ENCODE results near the gene TRIM40. TPM values are rescaled to one million over a fixed set of nuclear protein-coding genes. Genes with fewer than 3 reads are reported as not detected.
"Not testable (repeated sequence)": the region's sequence is repeated elsewhere in the genome, so short reads cannot be mapped to it uniquely, and the experiment has no call there.

TRIM40 gene
- total RNA-seq, 8 experiments from 2014 or later, result 0.22 to 1.3 (median 0.50) TPM; not detected in 4

GRCh38 chr6:30122515-30122914 lies 13.4 kb upstream of the TRIM40 start:
- Histone ChIP-seq H3K4me3 (no peak overlapping the region), H3K27ac (no peak overlapping the region), H3K4me1 (replicated peaks in 1 of 2) (no peaks in the 10 kb centered on the region)
- WGBS, 10 experiments, result 6 to 70% (median 40%) methylated on average over 1 to 2 of the region's 2 CpGs; no CpG with 5 or more reads in 1 of the 10 experiments
- in situ Hi-C loops (cut with MboI; ENCODE audit: low pct_unique_long_range_greater_than_20kb in 2 of 9, low sequenced_read_pairs in 9 of 9, unreplicated experiment in 9 of 9), result loop anchor here in 1 of 9 experiments (25.0 kb wide), 1 partner anchor 260 kb away; no protein-coding TSS in a partner anchor
- peak in 3 of 8 experiments; percentile 23 to 80 (median 71) for ATAC-seq (replicated peaks in 6 of 8)

- in situ Hi-C loops (cut with MboI; ENCODE audit: low pct_unique_long_range_greater_than_20kb in 2 of 9, low sequenced_read_pairs in 9 of 9, unreplicated experiment in 9 of 9), result loop anchor here in 2 of 9 experiments (25.0 kb wide), 1 partner anchor 290 kb away; the partner anchor contains the start of gene HLA-G (in 2 of the 2)
- no peak for ATAC-seq (replicated peaks in 6 of 8)
- 0 to 39% (median 11%) methylated on average over 2 to 29 of the region's 50 CpGs; no CpG with 5 or more reads in 3 of the 10 experiments for WGBS, 10 experiments
- Histone ChIP-seq H3K4me1 (replicated peaks in 1 of 2) (no peaks in the 10 kb centered on the region), H3K27ac (no peak overlapping the region), H3K4me3 (no peak overlapping the region)
Observed at GRCh38 chr6:30127238-30128093, 8.5 kb upstream of the TRIM40 start.

- peak in 3 of 8 experiments; percentile 17 to 64 (median 64) for ATAC-seq (replicated peaks in 6 of 8)
- 42 to 100% (median 71%) methylated on average over 1 to 9 of the region's 10 CpGs for WGBS, 10 experiments
- in situ Hi-C loops (cut with MboI; ENCODE audit: low pct_unique_long_range_greater_than_20kb in 2 of 9, low sequenced_read_pairs in 9 of 9, unreplicated experiment in 9 of 9), result loop anchor here in 3 of 9 experiments (10.0 to 25.0 kb wide), 2 partner anchors 285 to 292 kb away; partner anchors contain the start of gene HLA-G (in 2 of the 3)
- Histone ChIP-seq H3K4me1 (replicated peaks in 1 of 2) (no peaks in the 10 kb centered on the region), H3K27ac (no peak overlapping the region), H3K4me3 (no peak overlapping the region)
Observed at GRCh38 chr6:30129265-30130178, 6.4 kb upstream of the TRIM40 start.

GRCh38 chr6:30130179-30130679 lies 5.7 kb upstream of the TRIM40 start:
- Histone ChIP-seq H3K27ac (no peak overlapping the region), H3K4me3 (no peak overlapping the region), H3K4me1 (replicated peaks in 1 of 2) (no peaks in the 10 kb centered on the region)
- in situ Hi-C loops (cut with MboI; ENCODE audit: low pct_unique_long_range_greater_than_20kb in 2 of 9, low sequenced_read_pairs in 9 of 9, unreplicated experiment in 9 of 9), result loop anchor here in 3 of 9 experiments (10.0 to 25.0 kb wide), 2 partner anchors 285 to 293 kb away; partner anchors contain the start of gene HLA-G (in 2 of the 3)
- ATAC-seq (replicated peaks in 6 of 8), result no peak
- 0 to 85% (median 46%) methylated on average over 1 to 4 of the region's 4 CpGs; no CpG with 5 or more reads in 1 of the 10 experiments for WGBS, 10 experiments

GRCh38 chr6:30130887-30131862 lies 4.8 kb upstream of the TRIM40 start:
- in situ Hi-C loops (cut with MboI; ENCODE audit: low pct_unique_long_range_greater_than_20kb in 2 of 9, low sequenced_read_pairs in 9 of 9, unreplicated experiment in 9 of 9), result loop anchor here in 3 of 9 experiments (10.0 to 25.0 kb wide), 2 partner anchors 286 to 294 kb away; partner anchors contain the start of gene HLA-G (in 2 of the 3)
- H3K27ac ChIP-seq, result no peak overlapping the region
- WGBS, 10 experiments, result 13 to 47% (median 28%) methylated on average over 1 to 15 of the region's 16 CpGs; no CpG with 5 or more reads in 1 of the 10 experiments
- no peaks in the 10 kb centered on the region for H3K4me1 ChIP-seq (replicated peaks in 1 of 2)
- ATAC-seq (replicated peaks in 6 of 8), result peak; percentile 76 to 92 (median 80)
- no peak overlapping the region for H3K4me3 ChIP-seq

- H3K4me1 ChIP-seq (replicated peaks in 1 of 2), result no peaks in the 10 kb centered on the region
- ATAC-seq (replicated peaks in 6 of 8), result no peak
- H3K27ac ChIP-seq, result no peak overlapping the region
- no peak overlapping the region for H3K4me3 ChIP-seq
- 48 to 100% (median 78%) methylated on average over 1 to 2 of the region's 2 CpGs; no CpG with 5 or more reads in 3 of the 10 experiments for WGBS, 10 experiments
- in situ Hi-C loops (cut with MboI; ENCODE audit: low pct_unique_long_range_greater_than_20kb in 2 of 9, low sequenced_read_pairs in 9 of 9, unreplicated experiment in 9 of 9), result loop anchor here in 3 of 9 experiments (10.0 to 25.0 kb wide), 2 partner anchors 287 to 295 kb away; partner anchors contain the start of gene HLA-G (in 2 of the 3)
Observed at GRCh38 chr6:30131947-30132497, 3.9 kb upstream of the TRIM40 start.

GRCh38 chr6:30135147-30135546 lies 793 bp upstream of the TRIM40 start:
- no peak for ATAC-seq (replicated peaks in 6 of 8)
- WGBS, 10 experiments, result 20 to 100% (median 86%) methylated on average over 1 to 2 of the region's 2 CpGs; no CpG with 5 or more reads in 2 of the 10 experiments
- no peak overlapping the region for H3K27ac ChIP-seq

GRCh38 chr6:30136570-30137286 lies 788 bp downstream of the TRIM40 start:
- no peak overlapping the region for H3K4me3 ChIP-seq
- in situ Hi-C loops (cut with MboI; ENCODE audit: low pct_unique_long_range_greater_than_20kb in 2 of 9, low sequenced_read_pairs in 9 of 9, unreplicated experiment in 9 of 9), result loop anchor here in 3 of 9 experiments (10.0 to 25.0 kb wide), 2 partner anchors 292 to 299 kb away; partner anchors contain the start of gene HLA-G (in 2 of the 3)
- H3K4me1 ChIP-seq (replicated peaks in 1 of 2), result no peaks in the 10 kb centered on the region
- no peak for ATAC-seq (replicated peaks in 6 of 8)
- WGBS, 10 experiments, result 20 to 68% (median 57%) methylated on average over 1 to 8 of the region's 11 CpGs
- H3K27ac ChIP-seq, result no peak overlapping the region

More at GRCh38 chr6:30135147-30135546, 793 bp upstream of the TRIM40 start:
- no peak overlapping the region for H3K4me3 ChIP-seq
- H3K4me1 ChIP-seq (replicated peaks in 1 of 2), result no peaks in the 10 kb centered on the region
- in situ Hi-C loops (cut with MboI; ENCODE audit: low pct_unique_long_range_greater_than_20kb in 2 of 9, low sequenced_read_pairs in 9 of 9, unreplicated experiment in 9 of 9), result loop anchor here in 3 of 9 experiments (10.0 to 25.0 kb wide), 2 partner anchors 290 to 298 kb away; partner anchors contain the start of gene HLA-G (in 2 of the 3)

GRCh38 chr6:30140240-30140639 lies 4.3 kb downstream of the TRIM40 start:
- H3K27ac ChIP-seq; H3K4me1 ChIP-seq (replicated peaks in 1 of 2); ATAC-seq (replicated peaks in 6 of 8); H3K4me3 ChIP-seq: not testable (repeated sequence)
- in situ Hi-C loops (cut with MboI; ENCODE audit: low pct_unique_long_range_greater_than_20kb in 2 of 9, low sequenced_read_pairs in 9 of 9, unreplicated experiment in 9 of 9), result loop anchor here in 2 of 9 experiments (25.0 kb wide), 1 partner anchor 303 kb away; the partner anchor contains the start of gene HLA-G (in 2 of the 2)
- 13 to 80% (median 45%) methylated on average over 1 to 3 of the region's 8 CpGs; no CpG with 5 or more reads in 6 of the 10 experiments for WGBS, 10 experiments

GRCh38 chr6:30142665-30143064 lies 6.7 kb downstream of the TRIM40 start:
- Histone ChIP-seq H3K27ac (no peak overlapping the region), H3K4me3 (no peak overlapping the region), H3K4me1 (replicated peaks in 1 of 2) (no peaks in the 10 kb centered on the region)
- in situ Hi-C loops (cut with MboI; ENCODE audit: low pct_unique_long_range_greater_than_20kb in 2 of 9, low sequenced_read_pairs in 9 of 9, unreplicated experiment in 9 of 9), result loop anchor here in 2 of 9 experiments (25.0 kb wide), 1 partner anchor 305 kb away; the partner anchor contains the start of gene HLA-G (in 2 of the 2)
- WGBS, 10 experiments, result 26 to 80% (median 62%) methylated on average over 1 to 3 of the region's 3 CpGs
- no peak for ATAC-seq (replicated peaks in 6 of 8)
